ENCODE measurements around the gene UNC5A. TPM values are rescaled to one million over a fixed set of nuclear protein-coding genes. Genes with fewer than 3 reads are reported as not detected.

The UNC5A gene
- total RNA-seq, 1 donor from 2014 or later = not detected

- Mint-ChIP-seq H3K4me1 (ENCODE audit: unreplicated experiment) (no peaks in the 10 kb centered on the region), H3K27ac (ENCODE audit: unreplicated experiment) (no peak overlapping the region), H3K4me3 (ENCODE audit: unreplicated experiment) (no peak overlapping the region), H3K36me3 (ENCODE audit: unreplicated experiment) (no peaks in the 10 kb centered on the region), H3K27me3 (ENCODE audit: unreplicated experiment) (peaks cover 18% of the 10 kb centered on the region), H3K9me3 (ENCODE audit: unreplicated experiment) (no peaks in the 10 kb centered on the region)
- TF ChIP-seq CTCF (IDR thresholded peaks at IDR 0.05) = no peak
- no peak for DNase-seq (ENCODE audit: extremely low spot score, unreplicated experiment)
These were observed 81.1 kb downstream of the UNC5A start for GRCh38 chr5:176891331-176891958.

DNA sequence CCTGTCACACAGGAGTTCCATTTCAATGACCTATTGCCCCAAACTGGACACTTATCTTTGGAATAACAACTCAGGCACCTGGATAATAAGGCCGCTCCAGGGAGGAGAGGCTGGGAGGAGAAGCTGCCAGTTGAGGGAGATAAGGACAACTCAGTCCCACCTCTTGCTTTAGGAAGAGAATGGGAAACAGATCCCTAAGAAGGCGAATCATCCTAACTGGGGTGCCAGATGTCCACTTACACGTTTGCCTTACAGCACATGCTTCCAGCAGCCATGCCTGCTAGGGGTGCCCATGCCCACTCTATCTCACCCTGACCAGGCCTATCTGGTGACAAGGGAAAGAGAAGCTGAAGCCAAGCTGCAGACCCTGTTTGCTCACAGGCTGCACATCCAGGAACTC lies 82.3 kb downstream of the UNC5A start:
- Mint-ChIP-seq H3K4me3 (ENCODE audit: unreplicated experiment) (no peak overlapping the region), H3K36me3 (ENCODE audit: unreplicated experiment) (no peaks in the 10 kb centered on the region), H3K4me1 (ENCODE audit: unreplicated experiment) (no peaks in the 10 kb centered on the region), H3K9me3 (ENCODE audit: unreplicated experiment) (no peaks in the 10 kb centered on the region), H3K27me3 (ENCODE audit: unreplicated experiment) (peaks cover 18% of the 10 kb centered on the region), H3K27ac (ENCODE audit: unreplicated experiment) (no peak overlapping the region)
- TF ChIP-seq CTCF (IDR thresholded peaks at IDR 0.05) = no peak
- peak; percentile 63 for DNase-seq (ENCODE audit: extremely low spot score, unreplicated experiment)

DNA sequence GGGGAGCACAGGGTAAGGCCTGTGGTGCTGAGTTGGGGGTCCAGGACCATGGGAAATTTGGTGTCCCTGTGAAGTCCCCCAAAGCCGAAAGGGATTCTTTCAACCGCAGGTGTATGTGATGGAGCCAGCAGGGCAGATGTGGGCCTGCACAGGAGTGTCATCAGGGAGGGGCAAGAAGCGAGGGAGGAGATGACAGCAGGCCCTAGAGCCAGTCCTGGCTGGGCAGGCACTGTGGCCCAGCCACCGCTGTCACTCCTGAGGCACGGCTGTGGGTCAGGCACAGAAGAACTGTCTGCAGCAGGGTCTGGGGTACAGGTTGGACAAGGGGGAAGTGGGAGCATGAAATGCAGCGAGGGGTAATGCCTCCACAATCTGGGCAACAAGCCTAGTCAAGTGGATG lies 83.9 kb downstream of the UNC5A start:
- no peak for TF ChIP-seq CTCF (IDR thresholded peaks at IDR 0.05)
- Mint-ChIP-seq H3K4me3 (ENCODE audit: unreplicated experiment) (no peak overlapping the region), H3K27ac (ENCODE audit: unreplicated experiment) (no peak overlapping the region), H3K27me3 (ENCODE audit: unreplicated experiment) (peaks cover 18% of the 10 kb centered on the region), H3K36me3 (ENCODE audit: unreplicated experiment) (no peaks in the 10 kb centered on the region), H3K4me1 (ENCODE audit: unreplicated experiment) (no peaks in the 10 kb centered on the region), H3K9me3 (ENCODE audit: unreplicated experiment) (no peaks in the 10 kb centered on the region)
- no peak for DNase-seq (ENCODE audit: extremely low spot score, unreplicated experiment)

DNA sequence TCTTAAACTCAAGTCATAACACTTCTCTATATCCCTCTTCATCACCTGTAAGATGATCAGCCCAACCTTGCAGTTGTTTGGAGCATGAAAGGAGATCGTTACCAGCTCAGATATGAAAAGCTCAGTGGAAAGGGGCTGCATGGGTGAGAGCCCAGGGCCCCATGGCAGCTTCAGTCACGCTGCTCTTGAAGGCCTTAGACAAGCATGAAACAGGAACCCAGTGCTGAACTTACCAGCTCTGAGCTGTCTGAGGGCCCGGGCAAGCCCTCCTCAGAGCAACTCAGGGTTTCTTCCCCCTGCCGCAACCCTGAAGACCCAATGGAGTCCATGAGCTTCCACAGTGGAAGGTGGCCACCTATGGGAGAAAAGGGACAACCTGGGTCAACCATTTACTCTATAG lies 85.5 kb downstream of the UNC5A start:
- Mint-ChIP-seq H3K4me3 (ENCODE audit: unreplicated experiment) (no peak overlapping the region), H3K36me3 (ENCODE audit: unreplicated experiment) (peaks cover 3% of the 10 kb centered on the region), H3K9me3 (ENCODE audit: unreplicated experiment) (no peaks in the 10 kb centered on the region), H3K27ac (ENCODE audit: unreplicated experiment) (no peak overlapping the region), H3K4me1 (ENCODE audit: unreplicated experiment) (no peaks in the 10 kb centered on the region), H3K27me3 (ENCODE audit: unreplicated experiment) (peaks cover 18% of the 10 kb centered on the region)
- TF ChIP-seq CTCF (IDR thresholded peaks at IDR 0.05) = no peak
- no peak for DNase-seq (ENCODE audit: extremely low spot score, unreplicated experiment)

DNA sequence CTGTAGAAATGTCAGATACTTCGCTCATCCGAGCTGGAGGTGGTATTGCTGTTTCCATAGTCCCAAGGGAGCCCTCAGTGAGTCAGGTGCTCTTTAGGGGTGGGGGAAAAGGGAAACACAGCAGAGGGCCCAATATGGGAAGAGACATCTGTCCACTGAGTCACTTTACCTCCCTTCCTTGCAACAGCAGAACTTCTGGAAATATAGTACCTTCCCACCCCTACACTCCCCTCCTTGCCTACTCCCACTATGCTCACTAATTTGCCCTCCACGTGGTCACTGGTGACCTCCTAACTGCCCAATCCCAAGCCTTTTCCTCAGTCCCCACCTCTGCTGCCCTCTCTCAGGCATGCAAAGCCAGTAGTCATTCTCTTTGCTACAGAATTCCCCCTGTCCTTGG lies 86.9 kb downstream of the UNC5A start:
- peaks cover 10% of the 10 kb centered on the region for H3K36me3 Mint-ChIP-seq (ENCODE audit: unreplicated experiment)
- peaks cover 10% of the 10 kb centered on the region for H3K27me3 Mint-ChIP-seq (ENCODE audit: unreplicated experiment)
- H3K4me3 Mint-ChIP-seq (ENCODE audit: unreplicated experiment) = no peak overlapping the region
- no peak overlapping the region for H3K27ac Mint-ChIP-seq (ENCODE audit: unreplicated experiment)
- DNase-seq (ENCODE audit: extremely low spot score, unreplicated experiment) = no peak
- no peaks in the 10 kb centered on the region for H3K4me1 Mint-ChIP-seq (ENCODE audit: unreplicated experiment)
- TF ChIP-seq CTCF (IDR thresholded peaks at IDR 0.05) = no peak
- H3K9me3 Mint-ChIP-seq (ENCODE audit: unreplicated experiment) = no peaks in the 10 kb centered on the region

Data from osteocyte (in vitro differentiated cells).